HG03025 (cell line): Measurements from ENCODE around the gene RNF181.
"Not testable (repeated sequence)": the region's sequence is repeated elsewhere in the genome, so short reads cannot be mapped to it uniquely, and the experiment has no call there.

Source experiments
- ATAC-seq: cut with Tn5 transposase; IDR thresholded peaks from one replicate; pipeline ENCODE4 v1.9.1; 2021; ENCODE audit warnings: mild to moderate bottlenecking, moderate library complexity; ENCODE audit not compliant: unreplicated experiment, low FRiP score

The RNF181 gene

GRCh38 chr2:85611705-85612587 is 16.4 kb downstream of the RNF181 start, which contains the start of gene C2orf68:
Gene C2orf68 (minus strand): TSS chr2:85612066. CDS start chr2:85611984, 82 bp downstream.
- peak; percentile 69 for ATAC-seq

- ATAC-seq = no peak
Observed at GRCh38 chr2:85613717-85614515, 18.4 kb downstream of the RNF181 start.

- not testable (repeated sequence) for ATAC-seq
Observed at GRCh38 chr2:85614757-85615156, 19.2 kb downstream of the RNF181 start.

- ATAC-seq = no peak
Observed at GRCh38 chr2:85615413-85615728, 19.8 kb downstream of the RNF181 start.

- ATAC-seq = not testable (repeated sequence)
Observed at GRCh38 chr2:85617723-85618122, 22.2 kb downstream of the RNF181 start.

GRCh38 chr2:85619617-85620016 is 24.1 kb downstream of the RNF181 start:
- no peak for ATAC-seq

- no peak for ATAC-seq
Observed at GRCh38 chr2:85621338-85621737, 25.8 kb downstream of the RNF181 start.

- ATAC-seq = no peak
Observed at GRCh38 chr2:85623991-85624390, 28.4 kb downstream of the RNF181 start.

GRCh38 chr2:85628658-85629057 is 33.1 kb downstream of the RNF181 start:
- ATAC-seq = no peak

- ATAC-seq = no peak
Observed at GRCh38 chr2:85631316-85631715, 35.8 kb downstream of the RNF181 start.

GRCh38 chr2:85635011-85635410 is 39.5 kb downstream of the RNF181 start:
- no peak for ATAC-seq

- ATAC-seq = no peak
Observed at GRCh38 chr2:85635636-85636035, 40.1 kb downstream of the RNF181 start.

- no peak for ATAC-seq
Observed at GRCh38 chr2:85642725-85643124, 47.2 kb downstream of the RNF181 start.

- no peak for ATAC-seq
Observed at GRCh38 chr2:85644909-85645308, 49.4 kb downstream of the RNF181 start.

- ATAC-seq = no peak
Observed at GRCh38 chr2:85646166-85646565, 50.6 kb downstream of the RNF181 start.
